SK-N-SH treated with all-trans-retinoic acid at 6 μM for 48 hours (cell line): ENCODE measurements around the gene ZFHX2.

Experiments
- ZFP3 ChIP-seq: fragments of 250-450 bp; sonication (Bioruptor Pico); IDR thresholded peaks from 2 replicates; pipeline ENCODE4 v1.5.0; 2020; ENCODE audit warnings: mild to moderate bottlenecking, moderate library complexity
- TF ChIP-seq, protein P1 (sequence below): fragments of 250-450 bp; sonication (Bioruptor Pico); IDR thresholded peaks from 2 replicates; pipeline ENCODE4 v1.8.0; 2020; ENCODE audit warnings: mild to moderate bottlenecking, moderate library complexity, borderline replicate concordance

DNA sequence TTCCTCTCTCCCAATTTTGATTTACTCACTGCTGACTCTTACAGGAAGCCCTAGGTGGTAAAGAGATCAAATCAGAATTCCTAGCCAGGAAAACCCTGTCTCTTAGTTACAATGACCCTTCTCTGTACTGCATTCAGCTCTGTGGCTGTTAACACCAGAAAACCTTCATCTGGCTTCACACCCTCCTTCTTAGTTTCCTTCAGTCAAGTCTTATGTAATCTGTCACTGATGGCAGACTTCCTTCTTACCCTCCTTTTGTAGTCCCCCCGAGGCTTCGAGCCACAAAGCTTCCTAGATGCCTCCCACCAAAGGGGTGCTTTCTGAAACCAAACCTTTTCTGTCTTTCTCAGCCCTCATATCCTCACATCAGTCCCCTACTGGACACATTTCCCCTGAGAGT is 65.5 kb downstream of the ZFHX2 start:
- TF ChIP-seq, protein P1, sequence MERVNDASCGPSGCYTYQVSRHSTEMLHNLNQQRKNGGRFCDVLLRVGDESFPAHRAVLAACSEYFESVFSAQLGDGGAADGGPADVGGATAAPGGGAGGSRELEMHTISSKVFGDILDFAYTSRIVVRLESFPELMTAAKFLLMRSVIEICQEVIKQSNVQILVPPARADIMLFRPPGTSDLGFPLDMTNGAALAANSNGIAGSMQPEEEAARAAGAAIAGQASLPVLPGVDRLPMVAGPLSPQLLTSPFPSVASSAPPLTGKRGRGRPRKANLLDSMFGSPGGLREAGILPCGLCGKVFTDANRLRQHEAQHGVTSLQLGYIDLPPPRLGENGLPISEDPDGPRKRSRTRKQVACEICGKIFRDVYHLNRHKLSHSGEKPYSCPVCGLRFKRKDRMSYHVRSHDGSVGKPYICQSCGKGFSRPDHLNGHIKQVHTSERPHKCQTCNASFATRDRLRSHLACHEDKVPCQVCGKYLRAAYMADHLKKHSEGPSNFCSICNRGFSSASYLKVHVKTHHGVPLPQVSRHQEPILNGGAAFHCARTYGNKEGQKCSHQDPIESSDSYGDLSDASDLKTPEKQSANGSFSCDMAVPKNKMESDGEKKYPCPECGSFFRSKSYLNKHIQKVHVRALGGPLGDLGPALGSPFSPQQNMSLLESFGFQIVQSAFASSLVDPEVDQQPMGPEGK (CRISPR knock-in tag), result no peak
- no peak for TF ChIP-seq ZFP3
